ENCODE measurements around the gene LYVE1.

Gene LYVE1

DNA sequence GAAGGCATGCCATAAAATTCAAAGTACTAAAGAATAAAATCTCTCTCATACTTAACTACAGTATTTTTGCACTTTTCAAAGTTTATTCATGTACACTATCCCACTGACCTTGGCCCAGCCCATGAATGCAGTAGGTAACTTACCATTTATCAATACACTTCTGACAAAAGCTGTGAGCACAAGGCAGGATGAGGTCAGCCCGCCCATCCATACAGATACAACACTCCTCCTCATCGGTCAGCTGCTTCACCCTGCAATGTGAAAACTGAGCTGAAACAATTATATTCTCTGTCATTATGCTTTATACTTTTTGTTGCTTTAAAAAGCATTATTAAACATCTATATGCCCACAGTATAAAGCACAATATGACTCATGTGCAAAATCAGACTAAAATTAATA, 49.6 kb downstream of the LYVE1 start:
- TF ChIP-seq, protein P1, sequence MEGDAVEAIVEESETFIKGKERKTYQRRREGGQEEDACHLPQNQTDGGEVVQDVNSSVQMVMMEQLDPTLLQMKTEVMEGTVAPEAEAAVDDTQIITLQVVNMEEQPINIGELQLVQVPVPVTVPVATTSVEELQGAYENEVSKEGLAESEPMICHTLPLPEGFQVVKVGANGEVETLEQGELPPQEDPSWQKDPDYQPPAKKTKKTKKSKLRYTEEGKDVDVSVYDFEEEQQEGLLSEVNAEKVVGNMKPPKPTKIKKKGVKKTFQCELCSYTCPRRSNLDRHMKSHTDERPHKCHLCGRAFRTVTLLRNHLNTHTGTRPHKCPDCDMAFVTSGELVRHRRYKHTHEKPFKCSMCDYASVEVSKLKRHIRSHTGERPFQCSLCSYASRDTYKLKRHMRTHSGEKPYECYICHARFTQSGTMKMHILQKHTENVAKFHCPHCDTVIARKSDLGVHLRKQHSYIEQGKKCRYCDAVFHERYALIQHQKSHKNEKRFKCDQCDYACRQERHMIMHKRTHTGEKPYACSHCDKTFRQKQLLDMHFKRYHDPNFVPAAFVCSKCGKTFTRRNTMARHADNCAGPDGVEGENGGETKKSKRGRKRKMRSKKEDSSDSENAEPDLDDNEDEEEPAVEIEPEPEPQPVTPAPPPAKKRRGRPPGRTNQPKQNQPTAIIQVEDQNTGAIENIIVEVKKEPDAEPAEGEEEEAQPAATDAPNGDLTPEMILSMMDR (IDR thresholded peaks at IDR 0.05; ENCODE audit: borderline replicate concordance, insufficient read depth, low read depth, low read length), result no peak

DNA sequence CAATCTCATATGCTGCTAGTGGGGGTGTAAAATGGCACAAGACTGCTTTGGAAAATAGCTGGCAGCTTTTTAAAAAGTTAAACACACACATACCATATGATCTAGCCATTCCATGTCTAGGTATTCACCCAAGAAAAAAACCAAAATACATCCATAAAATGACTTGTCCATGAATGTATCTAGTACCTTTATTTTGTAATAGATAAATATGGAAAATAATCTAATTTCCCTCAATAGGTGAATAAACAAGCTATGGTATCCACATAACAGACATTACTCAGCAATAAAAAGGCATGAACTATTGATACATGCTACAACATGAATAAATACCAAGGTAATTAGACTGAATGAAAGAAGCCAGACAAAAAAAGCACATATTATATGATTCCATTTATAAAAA, 50.3 kb downstream of the LYVE1 start:
- no peak overlapping the region for H3K4me3 ChIP-seq (ENCODE audit: low read depth, low read length)
- TF ChIP-seq, protein P1 (IDR thresholded peaks at IDR 0.05; ENCODE audit: borderline replicate concordance, insufficient read depth, low read depth, low read length), result no peak

More for the DNA sequence above, 49.6 kb downstream of the LYVE1 start:
- no peak overlapping the region for H3K4me3 ChIP-seq (ENCODE audit: low read depth, low read length)

DNA sequence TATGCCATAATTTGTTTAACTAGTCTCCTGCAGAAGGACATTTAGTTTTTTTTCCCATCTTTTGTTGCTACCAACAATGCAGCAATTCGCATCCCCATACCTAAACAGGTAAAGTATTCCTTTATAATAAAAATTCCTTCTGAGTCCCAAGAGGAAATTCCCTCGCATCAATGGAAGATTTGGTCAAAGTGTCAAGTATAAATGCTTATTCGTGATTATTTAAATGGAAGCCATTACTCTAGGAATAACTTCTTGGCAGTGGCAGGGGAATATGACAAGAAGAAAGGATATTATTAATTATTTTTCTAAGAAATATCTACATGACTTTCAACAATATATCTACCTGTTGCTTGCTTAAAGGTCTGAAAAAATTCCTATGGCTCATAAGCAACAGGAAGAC, 53.0 kb downstream of the LYVE1 start:
- TF ChIP-seq, protein P1 (IDR thresholded peaks at IDR 0.05; ENCODE audit: borderline replicate concordance, insufficient read depth, low read depth, low read length), result no peak
- no peak overlapping the region for H3K4me3 ChIP-seq (ENCODE audit: low read depth, low read length)

DNA sequence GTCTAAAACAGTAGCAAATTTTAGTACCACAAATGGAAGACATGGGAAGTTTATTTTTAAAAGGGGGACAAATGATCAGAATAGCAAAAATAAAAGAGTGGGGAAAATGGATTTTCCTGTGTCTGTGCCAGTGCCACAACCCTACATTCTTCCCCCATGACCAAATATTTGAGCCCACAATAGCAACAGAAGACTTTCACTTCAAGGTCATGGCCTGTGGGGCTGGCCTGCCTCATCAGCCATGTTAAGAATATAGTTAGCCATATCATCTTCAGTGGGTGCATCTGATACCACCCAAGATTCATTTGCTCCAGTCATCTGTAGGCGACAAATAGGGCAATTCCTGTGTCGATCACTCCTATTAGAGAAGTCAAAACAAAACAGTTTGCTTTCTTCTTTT, 53.8 kb downstream of the LYVE1 start:
- no peak overlapping the region for H3K4me3 ChIP-seq (ENCODE audit: low read depth, low read length)
- TF ChIP-seq, protein P1 (IDR thresholded peaks at IDR 0.05; ENCODE audit: borderline replicate concordance, insufficient read depth, low read depth, low read length), result no peak

DNA sequence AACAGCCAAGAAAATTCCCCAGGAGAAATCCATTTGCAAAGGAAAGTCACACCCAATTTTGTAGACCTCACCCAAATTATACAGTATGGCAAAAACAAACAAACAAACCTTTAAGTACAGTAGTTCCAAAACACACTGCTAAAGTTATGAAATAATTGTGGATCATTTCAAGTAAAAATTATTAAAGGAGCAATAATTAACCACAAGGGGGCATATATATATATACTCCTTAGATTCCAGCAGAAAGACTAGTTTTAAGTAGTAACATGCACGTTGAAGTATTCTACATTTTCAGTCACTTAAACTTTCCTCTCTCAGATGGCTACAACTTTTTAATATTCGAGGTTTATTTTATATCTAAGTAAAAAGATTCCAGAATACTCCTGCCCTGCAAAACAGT, 54.3 kb downstream of the LYVE1 start:
- H3K4me3 ChIP-seq (ENCODE audit: low read depth, low read length), result no peak overlapping the region
- TF ChIP-seq, protein P1 (IDR thresholded peaks at IDR 0.05; ENCODE audit: borderline replicate concordance, insufficient read depth, low read depth, low read length), result no peak

DNA sequence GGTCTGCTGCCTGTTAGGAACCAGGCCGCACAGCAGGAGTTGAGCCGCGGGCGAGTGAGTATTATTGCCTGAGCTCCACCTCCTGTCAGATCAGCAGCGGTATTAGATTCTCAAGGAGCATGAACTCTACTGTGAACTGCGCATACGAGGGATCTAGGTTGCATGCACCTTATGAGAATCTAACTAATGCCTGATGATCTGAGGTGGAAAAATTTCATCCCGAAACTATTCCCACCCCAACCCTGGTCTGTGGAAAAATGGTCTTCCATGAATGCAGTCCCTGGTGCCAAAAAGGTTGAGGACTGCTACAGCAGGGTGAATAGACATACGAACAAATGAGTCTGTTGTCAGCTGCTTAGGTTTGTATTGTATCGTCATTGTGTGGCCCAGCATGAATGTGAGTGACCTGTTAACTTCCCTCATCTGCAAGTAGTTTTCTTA, 57.3 kb downstream of the LYVE1 start:
- H3K4me3 ChIP-seq (ENCODE audit: low read depth, low read length), result no peak overlapping the region
- TF ChIP-seq, protein P1 (IDR thresholded peaks at IDR 0.05; ENCODE audit: borderline replicate concordance, insufficient read depth, low read depth, low read length), result no peak

All from GM12875 (cell line).